GM21367 (cell line): Measurements from ENCODE around the gene SFXN3.

ENCODE experiments used
- ATAC-seq: cut with Tn5 transposase; IDR thresholded peaks from one replicate; pipeline ENCODE4 v1.9.1; 2021; ENCODE audit not compliant: unreplicated experiment

The SFXN3 gene

DNA sequence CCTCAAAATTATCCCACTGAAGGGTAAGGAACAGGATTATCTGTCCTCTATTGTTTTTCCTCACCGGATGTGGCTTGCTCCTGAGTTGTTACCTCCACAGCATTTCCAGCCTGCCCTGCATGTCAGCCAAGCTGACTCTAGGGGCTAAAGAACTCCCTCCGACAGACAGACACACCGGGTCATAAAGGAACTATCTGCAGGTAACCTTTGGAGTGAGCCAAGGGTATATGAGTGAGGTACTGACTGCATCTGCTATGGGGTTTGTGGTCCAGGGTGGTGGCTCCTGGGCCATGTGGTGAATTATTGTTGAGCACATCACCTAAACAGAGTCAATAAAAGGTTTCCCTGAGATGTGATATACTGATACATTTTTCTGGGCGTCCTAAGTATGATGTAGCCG lies 23.8 kb downstream of the SFXN3 start:
- no peak for ATAC-seq

DNA sequence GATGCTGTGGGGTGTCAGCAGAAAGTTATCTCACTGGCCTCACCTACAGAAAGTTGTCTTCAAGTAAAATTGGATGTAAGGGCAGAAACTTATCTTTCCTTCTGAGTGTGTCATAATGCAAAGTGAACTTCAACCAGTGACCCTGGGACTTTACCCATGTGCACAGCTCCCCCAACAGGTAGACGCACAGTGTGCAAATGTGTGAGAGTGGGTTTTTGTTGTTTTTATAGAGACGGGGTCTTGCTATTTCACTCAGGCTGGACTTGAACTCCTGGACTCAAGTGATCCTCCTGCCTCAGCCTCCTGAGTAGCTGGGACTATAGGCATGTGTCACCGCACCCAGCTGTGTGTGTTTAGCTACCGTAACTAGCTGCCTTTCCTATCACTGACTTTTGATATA lies 24.4 kb downstream of the SFXN3 start:
- ATAC-seq: no peak

DNA sequence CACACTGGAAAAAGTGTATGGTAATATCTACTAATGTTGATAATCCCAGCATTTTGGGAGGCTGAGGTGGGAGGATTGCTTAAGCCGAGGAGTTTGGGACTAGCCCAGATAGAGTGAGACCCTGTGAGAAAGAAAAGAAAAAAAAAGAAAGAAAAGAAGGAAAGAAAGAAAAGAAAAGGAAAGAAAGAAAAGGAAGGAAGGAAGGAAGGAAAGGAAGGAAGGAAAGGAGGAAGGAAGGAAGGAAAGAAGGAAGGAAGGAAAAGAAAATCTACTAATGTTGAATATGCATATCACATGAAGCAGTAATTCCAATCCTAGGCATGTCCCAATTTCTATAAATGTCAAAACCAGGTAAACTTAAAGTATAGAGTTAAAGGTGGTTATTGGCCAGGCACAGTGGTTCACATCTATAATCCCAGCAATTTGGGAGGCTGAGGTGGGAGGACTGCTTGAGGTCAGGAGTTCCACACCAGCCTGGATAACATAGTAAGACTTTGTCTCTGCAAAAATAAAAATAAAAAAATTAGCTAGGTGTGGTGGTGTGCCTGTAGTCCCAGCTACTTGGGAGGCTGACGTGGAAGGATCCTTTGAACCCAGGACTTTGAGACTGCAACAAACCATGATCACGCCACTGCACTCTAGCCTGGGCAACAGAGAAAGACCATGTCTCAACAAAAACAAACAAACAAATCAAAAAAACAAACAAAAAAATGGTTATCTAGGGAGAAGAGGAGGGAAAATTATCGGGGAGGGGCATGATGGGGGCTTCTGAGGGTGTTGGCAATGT lies 25.5 kb downstream of the SFXN3 start:
- no peak for ATAC-seq

DNA sequence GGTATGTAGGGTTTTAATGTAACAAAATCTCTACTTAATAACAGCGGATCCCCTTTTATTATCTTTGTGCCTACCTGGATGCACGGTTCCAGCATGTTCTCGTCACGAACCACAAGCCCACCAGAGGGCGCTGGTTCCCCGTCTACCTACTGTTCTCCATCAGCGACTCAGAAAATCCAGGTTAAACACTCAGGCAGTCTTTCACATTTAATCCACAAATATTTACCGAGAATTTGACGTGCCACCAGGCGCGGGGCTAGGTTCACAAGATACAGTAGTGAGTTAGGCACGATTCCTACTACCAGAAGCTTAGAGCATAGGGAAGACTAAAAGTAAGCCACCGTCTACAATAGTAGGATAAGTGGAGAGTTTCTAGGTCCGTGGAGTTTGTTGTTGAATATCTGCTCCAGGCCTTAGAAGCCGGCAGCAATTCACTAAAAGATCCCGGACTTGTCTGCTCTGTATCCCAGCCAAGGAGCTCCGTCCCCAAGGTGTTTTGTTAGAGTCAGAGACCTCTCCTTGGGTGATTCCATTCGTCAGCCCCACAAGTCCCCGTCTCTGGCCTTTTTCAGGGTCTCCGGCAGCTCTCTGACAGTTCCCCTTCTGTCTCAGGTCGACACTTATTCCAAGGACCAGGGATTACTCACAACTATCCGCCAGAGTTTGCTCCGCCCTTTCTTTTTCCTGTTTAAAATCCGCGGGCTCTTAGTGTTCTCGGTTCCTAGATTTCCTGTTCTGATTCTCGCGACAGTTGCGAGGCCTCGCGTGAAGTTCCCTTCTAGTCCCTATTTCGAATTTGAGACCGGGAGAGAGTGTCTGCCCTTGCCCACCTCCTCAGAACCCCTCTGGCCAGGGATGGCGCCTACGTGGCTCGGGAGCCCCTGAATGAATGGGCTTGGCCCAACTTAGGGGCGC lies 29.3 kb downstream of the SFXN3 start:
- ATAC-seq: peak; percentile 39

DNA sequence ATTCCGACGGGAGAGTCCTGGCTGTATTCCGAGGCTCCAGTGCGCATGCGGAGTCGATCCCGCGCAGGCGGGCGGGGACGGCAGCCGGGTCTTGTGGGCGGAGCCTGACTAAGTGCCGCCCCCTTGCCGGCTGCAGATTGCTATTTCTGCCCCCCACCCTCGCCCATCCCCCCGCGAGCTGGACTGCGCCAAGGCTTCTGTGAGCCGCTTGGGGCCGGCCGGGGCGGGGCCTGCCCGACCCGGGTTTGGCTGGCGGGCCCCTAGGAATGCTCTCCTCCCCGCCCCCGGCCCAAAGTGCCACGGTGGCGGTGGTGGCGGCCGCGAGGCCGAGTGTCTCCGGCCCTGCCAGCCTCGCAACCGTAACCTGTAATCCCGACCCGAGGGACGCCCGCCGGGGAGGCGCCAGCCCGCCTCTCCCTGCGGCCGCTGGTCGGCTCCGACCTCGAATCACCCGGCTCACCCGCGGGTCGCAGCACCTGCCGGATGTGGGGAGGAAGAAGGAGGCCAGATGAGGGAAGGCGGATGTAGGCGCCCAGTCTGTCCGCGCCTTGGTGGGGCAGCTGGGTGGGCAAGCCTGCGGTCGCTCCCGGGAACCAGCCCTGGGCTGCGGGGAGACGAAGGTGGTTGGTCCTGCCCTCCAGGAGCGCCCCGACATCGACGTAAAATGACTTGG lies 30.1 kb downstream of the SFXN3 start:
- peak; percentile 33 for ATAC-seq

DNA sequence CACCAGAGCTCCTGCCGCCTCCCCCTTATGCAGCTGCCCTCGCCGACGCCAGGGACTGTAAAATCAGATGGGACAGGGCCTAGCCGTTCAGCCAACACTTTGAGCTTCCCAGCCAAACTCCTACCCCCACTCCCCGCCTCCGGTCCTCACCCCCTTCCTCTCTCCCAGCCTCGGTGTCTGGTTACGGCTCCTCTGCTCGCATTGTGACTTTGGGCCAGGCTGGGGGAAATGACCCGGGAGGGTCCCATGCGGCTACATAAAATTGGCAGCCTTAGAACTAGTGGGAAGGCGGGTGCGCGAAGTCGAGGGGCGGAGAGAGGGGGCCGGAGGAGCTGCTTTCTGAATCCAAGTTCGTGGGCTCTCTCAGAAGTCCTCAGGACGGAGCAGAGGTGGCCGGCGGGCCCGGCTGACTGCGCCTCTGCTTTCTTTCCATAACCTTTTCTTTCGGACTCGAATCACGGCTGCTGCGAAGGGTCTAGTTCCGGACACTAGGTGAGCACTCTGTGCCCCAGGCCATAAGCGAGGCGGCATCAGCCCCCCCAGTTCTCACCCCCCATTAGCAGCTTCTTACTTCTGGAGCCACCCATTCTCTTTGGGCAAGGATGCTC lies 30.7 kb downstream of the SFXN3 start, which contains the start of gene KAZALD1:
KAZALD1 (plus strand) TSS at position 366 of the 608 bp plus-strand sequence. CDS start 604 bp downstream, outside the sequence.
- peak; percentile 1 for ATAC-seq

DNA sequence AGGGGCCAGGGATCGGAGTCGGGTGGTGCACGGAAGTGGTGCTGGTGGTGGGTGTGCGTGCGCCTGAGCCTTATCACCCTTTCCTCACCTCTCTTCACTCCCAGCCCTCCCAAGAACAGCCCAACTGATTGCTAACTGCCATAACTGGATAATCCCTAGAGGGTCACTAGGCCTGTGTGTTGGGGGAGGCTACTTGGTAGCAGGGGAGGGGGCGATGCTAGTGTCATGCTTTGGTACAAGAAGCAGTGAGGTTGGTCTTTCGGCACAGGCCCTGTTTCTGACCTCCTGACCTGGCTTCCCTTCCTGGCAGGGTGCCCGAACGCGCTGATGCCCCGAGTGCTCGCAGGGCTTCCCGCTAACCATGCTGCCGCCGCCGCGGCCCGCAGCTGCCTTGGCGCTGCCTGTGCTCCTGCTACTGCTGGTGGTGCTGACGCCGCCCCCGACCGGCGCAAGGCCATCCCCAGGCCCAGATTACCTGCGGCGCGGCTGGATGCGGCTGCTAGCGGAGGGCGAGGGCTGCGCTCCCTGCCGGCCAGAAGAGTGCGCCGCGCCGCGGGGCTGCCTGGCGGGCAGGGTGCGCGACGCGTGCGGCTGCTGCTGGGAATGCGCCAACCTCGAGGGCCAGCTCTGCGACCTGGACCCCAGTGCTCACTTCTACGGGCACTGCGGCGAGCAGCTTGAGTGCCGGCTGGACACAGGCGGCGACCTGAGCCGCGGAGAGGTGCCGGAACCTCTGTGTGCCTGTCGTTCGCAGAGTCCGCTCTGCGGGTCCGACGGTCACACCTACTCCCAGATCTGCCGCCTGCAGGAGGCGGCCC lies 31.4 kb downstream of the SFXN3 start:
- no peak for ATAC-seq

DNA sequence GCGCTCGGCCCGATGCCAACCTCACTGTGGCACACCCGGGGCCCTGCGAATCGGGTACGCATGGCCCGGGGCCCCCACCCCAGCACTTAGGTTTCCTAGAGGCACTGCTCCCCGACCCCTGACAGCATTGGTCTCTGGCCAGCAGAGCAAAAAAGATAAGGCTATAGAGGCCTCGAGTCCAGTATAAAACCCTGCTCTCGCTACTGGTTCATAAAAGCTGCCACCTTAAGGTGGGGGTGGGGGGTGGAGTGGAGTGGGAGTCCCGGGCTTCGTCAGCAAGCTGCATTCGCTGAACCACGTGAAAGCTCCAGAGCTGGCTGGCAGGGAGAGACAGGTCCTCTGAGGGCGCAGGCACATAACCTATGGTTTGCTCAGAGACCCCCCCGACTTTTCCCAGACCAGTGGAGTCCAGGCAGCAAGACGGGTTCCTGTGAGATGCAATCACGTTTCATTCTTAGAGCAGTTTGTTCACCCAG lies 32.1 kb downstream of the SFXN3 start:
- no peak for ATAC-seq

DNA sequence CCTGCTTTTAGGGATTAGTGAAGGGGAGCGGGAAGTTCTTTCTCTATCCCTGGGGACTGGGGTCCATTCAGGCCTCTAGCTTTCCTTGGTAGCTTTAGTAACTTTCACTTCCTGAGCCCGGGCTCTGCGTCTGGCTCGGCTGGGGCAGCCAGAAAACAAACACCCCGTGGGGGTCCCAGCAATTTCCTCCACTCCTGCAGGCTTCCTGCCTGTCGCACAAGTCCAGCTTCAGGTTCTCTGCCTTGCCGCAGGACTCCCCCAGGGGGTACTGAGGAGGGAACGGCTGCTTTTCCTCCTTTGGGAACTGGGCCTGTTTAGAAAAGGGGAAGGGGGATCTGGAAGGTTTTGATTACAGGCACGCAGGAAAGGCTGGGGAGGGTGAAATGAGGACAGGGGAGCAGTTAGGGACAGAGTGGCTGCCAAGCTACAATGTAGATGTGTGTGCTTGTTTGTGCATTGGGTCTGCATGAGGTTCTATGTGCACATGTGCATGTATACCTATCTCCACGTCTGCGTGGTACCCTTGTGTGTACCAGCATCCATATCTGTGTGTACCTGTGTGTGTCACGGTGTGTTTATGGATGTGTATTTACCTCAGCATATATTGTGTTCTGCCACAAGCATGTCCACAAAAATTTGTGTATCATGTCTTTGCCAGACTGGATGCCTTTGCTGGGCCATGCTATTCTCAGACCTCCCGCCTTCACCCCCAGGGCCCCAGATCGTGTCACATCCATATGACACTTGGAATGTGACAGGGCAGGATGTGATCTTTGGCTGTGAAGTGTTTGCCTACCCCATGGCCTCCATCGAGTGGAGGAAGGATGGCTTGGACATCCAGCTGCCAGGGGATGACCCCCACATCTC lies 32.7 kb downstream of the SFXN3 start:
- ATAC-seq: no peak

DNA sequence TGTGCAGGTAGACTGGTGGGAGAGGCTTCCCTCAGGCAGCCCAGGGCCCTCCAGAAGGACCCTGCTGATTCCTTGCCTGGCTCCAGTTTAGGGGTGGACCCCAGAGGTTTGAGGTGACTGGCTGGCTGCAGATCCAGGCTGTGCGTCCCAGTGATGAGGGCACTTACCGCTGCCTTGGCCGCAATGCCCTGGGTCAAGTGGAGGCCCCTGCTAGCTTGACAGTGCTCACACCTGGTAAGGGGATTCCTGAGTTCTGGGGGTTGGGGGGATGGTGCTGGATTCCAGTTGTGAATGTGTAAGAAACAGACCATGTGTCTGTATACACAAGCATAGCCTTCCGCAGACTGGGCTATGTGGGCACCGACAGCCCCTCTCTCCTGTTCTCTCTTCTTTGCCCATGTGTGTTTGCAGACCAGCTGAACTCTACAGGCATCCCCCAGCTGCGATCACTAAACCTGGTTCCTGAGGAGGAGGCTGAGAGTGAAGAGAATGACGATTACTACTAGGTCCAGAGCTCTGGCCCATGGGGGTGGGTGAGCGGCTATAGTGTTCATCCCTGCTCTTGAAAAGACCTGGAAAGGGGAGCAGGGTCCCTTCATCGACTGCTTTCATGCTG lies 33.5 kb downstream of the SFXN3 start:
- ATAC-seq: no peak

DNA sequence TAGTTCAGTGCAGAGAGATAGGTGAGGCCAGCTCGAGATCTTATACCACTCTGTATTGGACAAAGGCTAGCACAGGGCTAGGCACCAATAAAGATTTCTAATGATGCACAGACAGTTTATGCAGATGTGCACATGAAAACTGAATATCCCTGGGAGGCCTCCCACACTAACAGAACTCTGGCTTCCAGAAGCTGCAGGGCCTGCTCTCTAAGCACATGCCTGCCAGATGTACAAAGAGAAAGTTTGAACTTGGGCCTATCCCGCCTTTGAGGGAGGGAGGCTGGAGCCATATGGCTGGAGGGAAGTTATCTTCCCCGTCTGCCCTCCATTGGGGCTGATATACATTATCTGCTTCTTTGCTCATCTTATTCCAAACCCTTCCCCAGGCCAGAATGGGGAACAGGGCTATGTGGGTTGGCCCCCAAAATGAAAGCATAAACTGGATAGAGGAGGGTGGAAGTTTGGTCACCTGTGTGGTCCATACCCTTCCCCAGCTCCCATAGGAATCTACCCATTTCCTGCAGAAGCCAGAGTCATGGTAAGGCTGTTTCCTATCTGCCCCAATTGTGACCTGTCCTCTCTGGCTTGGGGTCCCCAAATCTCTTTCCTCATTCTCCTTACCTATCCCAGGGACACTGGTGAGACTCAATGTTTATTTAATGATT lies 34.6 kb downstream of the SFXN3 start:
- ATAC-seq: no peak

DNA sequence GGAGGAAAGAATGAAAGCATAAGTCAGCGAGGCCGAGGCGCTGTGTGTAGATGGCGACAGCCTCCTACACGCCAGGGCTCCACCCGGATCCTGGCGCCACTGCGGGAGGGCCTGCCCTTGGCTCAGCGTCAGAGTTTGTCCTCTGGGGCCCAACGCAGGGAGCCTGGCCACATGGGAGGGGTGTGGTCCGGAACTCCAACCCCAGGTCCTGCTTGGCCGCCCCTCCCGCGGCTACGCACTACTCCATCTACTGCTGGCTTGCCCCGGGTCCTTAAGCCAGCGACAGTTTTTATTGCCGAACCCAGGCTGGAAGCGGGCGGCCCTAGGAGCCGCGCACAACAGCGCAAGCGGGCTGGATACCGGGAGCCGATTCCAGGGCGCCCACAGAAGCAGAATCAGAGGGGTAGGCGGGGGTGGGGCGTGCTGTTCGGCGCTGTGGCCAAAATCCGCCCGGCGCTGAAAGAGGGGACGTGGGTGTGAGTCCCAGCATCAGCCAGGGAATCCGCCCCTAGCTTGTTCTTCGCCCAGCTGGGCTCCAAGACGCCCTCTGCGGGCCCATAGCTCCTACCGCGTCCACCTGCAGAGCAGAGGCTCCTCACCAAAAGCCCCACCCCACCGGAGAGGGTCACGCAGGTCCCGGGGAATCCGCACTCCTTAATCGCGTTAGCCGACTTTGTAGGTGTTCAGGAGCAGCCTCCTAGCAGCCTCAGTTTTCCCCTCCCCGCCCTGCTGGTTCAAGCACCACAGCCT lies 35.3 kb downstream of the SFXN3 start:
- no peak for ATAC-seq

DNA sequence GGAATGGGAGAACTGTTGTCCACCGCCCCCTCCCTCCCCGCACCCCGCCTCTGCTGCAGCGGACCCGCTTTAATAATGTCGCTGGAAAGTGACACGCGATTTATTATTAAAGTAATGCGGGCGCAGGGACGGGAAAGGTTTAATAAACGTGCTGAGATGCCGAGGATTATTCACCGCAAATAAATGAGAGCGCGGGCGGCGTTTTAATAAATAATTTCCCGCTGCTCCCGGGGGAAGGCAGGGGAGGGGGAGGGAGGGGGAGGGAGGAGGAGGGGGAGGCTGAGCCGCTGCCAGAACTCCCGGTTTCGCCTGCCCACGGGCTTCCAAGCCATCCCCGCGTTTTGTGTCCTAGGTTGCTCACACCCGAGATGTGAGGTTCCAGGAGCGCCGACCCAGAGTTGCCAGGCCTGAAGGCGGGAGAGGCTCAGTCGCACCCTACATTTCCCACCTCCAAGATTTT lies 35.9 kb downstream of the SFXN3 start:
- no peak for ATAC-seq

DNA sequence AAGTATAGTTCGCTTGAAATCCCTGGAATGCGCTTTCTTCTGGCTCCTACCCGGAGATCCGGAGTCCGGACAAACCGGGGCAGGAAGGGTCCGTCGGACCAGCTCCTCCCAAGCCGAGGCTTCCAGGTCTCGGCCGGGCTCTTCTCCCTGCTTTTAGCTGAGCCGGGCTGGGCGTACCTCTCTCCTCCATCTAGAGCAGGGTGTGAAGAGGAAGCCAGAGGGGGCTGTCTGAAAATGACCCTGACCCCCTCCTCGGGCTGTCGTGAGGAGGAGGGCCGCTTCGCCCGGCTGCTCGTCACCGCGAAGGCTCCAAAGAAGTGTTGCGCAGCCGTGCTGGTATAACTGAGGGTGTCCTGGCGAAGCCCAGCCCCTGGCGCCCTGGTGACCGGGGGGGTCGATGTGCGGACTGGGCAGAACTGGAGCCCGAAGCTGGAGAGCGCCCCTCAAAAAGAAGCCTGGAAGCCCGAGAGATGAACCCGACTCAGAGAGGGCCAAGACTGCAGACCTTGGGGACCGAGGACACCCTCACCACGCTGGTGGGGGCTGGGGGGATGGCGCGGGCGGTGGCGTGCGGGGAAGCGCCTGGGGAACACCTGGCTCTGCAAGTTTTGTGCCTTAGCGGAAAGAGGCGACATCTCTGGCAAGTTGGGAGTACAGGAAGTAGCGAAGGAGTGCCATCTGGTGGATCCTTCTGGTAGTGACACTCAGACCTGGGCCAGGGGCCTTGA lies 36.5 kb downstream of the SFXN3 start:
- ATAC-seq: no peak

DNA sequence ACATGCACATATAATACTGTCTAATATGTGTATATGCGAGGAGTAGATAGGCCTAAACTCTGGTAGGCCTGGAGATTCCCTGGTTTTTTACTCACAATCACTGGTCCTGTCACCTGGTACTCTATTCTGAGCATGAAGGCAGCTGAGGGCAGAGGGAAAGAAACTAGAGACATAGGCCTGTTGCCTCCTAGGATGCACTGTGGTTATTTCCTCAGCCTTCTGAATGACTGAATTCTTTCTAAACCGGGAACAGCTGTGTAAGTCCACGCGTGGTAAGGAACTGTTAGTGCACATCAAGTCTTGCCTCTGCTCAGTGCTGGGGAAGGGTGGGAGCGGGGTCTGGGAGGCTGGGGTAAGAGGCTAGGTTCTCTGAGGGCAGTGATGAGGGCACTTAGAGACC lies 38.4 kb downstream of the SFXN3 start:
- no peak for ATAC-seq

DNA sequence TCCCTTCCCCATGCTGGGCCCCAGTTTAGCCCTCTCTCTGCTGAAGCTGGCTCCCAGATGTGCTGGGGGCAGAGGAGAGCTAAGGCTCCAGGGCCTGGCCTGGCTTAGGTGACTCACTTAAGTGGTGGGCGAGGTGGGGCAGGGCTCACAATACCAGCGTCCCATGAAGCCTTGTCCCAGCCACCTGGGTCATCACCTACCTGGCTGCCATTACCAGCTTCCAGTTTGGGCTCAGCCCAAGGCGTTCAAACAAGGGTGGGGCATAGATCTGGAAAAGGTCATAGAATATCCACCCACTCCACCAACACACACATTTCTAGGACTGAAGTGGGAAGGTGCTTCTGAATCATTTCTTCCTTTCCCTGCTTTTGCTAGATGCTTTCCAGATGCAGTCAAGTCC lies 39.1 kb downstream of the SFXN3 start:
- no peak for ATAC-seq
